HT1080 (cell line): Measurements from ENCODE around the gene MICAL3. TPM values are rescaled to one million over a fixed set of nuclear protein-coding genes. Genes with fewer than 3 reads are reported as not detected.

ENCODE experiments used
- DNase-seq: peaks from one replicate; pipeline ENCODE4 v3.0.0-alpha.2; 2015; ENCODE audit warnings: low read depth
- total RNA-seq: library from RNA; depleted of rRNA; stranded (reverse); fragments of >200 nt; shearing (Covaris generic); gene quantifications from 2 replicates; pipeline ENCODE4 v1.2.3, GENCODE V29; 2014

The MICAL3 gene
- total RNA-seq, 1 experiment from 2014 or later = 29.2 TPM

DNA sequence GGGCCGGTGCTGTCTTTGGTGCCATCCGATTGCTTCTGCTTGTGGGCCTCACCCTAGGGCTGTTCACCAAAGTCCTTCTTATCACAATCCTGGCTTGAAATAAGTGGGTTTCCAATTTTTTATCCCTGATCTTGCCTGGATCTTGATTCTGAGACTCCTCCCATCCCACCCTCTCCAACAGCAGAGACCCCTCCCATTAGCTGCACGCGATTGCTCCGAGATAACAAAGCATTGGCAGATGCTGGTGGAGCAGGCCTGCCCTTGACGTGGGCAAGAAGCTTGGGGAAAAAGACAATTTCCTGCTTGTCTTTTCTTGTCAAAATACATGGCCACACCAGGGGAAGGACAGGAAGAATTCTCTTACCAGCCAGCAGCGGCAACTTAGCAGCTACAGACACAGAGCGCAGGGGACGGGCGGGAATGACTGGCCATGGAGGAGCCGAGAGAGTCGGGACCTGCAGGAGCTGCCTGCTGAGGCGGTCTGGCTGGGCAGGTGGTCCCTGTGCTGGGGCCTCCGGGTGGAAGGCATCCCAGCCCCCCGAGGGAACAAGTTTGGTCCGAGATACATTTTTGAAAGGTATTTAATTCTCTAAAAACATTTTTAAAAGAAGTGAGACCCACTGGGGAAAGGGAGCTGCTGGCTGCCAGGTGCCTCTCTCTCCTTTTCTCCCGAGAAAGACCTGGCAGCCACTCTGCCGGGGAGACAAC is 240.4 kb downstream of the MICAL3 start:
- no peak for DNase-seq

- DNase-seq = no peak
Measured at GRCh38 chr22:17783312-17783711, 241.0 kb downstream of the MICAL3 start.

GRCh38 chr22:17782621-17783020 is 241.7 kb downstream of the MICAL3 start:
- DNase-seq = no peak

DNA sequence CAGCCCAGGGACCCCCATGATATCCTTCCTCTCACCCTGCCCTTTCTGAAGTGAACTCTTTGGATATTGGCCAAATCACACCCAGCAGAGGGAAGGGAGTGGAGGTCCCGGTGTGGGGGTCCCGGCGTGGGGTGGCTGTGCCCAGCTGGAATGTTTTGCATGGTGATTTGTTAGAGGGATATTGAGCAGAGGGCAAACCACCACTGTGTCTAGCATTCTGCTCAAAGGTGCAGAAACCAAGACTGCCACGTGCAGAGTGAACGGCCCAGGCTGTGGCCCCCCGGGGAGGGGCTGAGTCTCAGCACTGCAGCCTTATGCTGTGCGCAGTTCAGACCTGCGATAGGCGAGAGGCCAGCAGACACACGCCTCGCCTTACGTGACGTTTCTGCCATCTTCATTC is 242.2 kb downstream of the MICAL3 start:
- DNase-seq = no peak

DNA sequence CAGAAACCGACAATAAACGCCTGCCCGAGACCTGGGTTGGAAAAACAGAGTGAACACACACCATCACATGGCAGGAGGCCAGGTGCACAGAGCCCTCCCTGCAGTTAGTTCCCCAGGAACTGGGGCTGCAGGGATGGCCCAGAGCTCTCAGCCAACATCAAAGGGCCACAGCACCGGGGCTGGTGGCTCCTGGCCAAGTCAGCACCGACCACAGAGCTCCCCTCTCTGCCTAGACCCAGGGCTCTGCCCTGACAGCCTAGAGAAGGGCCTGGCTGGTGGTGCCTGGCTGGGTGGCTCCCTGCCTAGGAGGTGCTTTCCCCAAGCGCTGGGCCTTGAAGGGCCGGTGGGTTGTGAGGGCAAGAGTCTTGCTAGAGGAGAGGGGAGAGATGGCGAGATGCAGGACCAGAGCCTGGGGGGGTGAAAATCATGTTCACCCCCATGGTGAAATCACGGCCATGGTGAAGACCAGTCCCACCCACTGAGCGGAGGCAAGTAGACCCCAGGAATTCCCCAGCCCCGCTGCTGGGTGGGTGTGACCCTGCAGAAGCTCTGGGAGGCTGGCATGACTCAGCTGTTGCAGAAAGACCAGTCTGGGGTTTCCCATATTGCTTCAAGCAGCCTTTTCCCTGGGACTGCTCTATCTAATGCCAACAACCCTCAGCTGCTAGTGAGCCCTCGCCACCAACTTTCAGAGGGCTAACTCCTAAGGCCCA is 242.9 kb downstream of the MICAL3 start:
- peak; percentile 70 for DNase-seq

DNA sequence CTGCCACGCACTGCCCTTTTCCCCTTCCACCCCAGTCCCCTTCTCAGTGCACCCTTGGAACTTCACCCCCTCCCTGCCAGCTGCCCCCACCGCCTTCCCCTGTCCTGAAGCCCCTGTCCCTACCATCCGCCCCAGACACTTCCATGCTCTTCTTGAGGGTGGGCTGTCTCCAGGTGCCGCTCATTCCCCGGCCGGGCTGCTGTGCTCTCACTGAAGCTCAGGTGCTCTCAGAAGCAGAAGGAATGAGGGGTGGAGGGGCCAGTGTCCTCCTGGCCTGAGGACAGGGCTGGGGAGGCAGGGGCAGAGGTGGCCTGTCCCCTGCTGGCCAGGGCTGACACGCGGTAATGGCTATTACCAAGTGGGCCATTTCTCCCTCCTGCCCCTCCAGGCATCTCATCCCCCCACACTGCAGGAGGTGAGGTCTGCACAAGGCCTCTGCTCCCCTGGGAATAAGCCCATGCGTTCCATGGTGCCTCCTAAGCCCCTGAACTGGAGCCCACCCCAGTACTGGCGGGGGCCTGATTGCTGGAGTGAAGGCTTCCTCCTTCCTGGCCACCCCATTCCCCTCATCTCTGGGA is 243.5 kb downstream of the MICAL3 start:
- no peak for DNase-seq

GRCh38 chr22:17780116-17780740 is 244.1 kb downstream of the MICAL3 start:
- no peak for DNase-seq

GRCh38 chr22:17779286-17780115 is 244.9 kb downstream of the MICAL3 start:
- DNase-seq = no peak

DNA sequence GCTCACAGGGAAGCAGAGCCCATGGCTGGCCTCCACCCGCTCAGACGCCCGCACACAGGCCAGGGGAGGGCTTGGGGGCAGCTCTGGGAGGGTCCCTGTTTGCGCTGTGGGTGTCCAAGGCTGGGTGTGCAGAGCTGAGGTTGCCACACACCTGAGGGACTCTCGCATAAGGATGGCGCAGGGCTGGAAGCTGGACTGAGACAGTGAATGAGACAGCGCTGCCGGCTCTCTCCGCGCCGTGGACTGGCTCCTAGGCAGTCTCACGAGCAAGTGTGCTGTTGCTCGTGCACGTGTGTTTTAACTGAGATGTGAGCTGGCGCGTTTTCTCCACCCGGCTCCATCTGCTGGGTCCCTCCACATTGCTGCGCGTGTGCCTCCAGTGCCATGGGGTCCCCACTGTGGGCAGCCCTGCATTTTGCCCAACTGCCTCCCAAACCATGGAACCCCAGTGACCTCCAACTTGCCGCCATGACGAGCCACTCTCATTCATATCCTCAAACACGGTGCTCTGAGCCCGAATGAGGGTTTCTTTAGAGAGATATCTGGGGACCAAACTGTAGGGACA is 245.9 kb downstream of the MICAL3 start:
- no peak for DNase-seq

- no peak for DNase-seq
Measured at GRCh38 chr22:17777717-17778044, 246.7 kb downstream of the MICAL3 start.

DNA sequence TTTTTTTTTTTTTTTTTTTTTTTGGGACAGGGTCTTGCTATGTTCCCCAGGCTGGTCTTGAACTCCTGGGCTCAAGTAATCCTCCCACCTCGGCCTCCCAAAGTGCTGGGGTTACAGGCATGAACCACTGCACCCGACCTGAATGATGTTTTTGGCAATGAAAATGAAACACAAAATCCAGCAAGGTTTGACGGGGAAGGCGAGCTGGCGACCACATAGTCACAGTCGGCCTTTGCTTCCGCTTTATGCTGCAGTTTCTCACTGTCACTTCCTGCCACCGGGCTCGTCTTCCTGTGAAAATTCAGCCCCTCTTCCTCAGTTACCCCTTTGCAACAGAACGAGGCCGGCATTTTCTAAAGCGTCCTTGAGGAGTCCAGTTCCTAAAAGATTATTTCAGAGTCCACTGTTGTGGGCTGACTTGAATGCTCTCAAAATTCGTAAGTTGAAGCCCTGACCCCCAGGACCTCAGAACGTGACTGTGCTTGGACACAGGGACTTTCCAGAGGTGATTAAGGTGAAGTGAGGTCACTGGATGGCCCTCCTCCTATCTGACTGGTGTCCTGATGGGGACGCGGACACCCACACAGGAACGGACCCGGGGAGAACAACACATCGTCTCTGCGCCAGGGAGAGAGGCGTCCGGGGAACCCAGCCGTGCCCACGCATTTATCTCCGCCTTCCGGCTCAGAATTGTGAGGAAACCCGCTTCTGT is 247.2 kb downstream of the MICAL3 start:
- DNase-seq = no peak

GRCh38 chr22:17775781-17776465 is 248.4 kb downstream of the MICAL3 start:
- no peak for DNase-seq

DNA sequence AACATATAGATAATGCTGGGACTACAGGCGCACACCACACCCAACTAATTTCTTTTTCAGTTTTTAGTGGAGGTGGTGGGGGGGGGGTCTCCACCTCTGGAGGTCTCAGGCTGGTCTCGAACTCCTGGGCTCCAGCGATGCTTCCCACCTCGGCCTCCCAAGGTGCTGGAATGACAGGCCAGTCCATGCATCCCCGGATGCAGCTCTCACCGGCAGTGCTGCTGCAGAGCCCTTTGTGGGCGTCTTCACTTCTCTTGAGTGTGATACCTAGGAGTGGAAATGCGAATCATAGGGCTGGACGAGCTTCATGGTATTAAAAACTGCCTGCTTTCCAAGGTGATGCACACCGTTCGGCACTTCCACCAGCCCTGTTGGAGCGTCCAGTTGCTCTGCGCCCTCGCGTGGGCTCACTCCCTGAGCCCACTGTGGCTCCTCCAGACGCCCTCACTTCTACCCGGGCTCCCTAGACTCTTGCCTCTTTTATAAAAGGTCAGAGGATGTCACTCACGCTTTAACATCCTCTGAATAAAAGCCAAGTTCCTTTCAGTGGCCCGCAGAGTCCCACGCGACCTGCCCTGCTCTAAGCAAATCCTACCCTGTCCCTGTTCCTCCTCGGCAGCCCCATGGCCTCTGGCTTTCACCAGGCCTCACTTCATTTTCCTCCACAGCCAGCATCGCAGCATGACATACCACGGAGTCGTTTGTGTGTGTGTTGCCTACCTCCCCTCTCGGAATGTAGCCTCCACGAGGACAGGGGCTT is 249.3 kb downstream of the MICAL3 start:
- no peak for DNase-seq

- DNase-seq = no peak
Measured at GRCh38 chr22:17774206-17774925, 250.0 kb downstream of the MICAL3 start, which contains the start of gene BID. Gene BID, minus strand, starts transcription at chr22:17774469. Its CDS starts 24,353 bp downstream, at chr22:17750116.

DNA sequence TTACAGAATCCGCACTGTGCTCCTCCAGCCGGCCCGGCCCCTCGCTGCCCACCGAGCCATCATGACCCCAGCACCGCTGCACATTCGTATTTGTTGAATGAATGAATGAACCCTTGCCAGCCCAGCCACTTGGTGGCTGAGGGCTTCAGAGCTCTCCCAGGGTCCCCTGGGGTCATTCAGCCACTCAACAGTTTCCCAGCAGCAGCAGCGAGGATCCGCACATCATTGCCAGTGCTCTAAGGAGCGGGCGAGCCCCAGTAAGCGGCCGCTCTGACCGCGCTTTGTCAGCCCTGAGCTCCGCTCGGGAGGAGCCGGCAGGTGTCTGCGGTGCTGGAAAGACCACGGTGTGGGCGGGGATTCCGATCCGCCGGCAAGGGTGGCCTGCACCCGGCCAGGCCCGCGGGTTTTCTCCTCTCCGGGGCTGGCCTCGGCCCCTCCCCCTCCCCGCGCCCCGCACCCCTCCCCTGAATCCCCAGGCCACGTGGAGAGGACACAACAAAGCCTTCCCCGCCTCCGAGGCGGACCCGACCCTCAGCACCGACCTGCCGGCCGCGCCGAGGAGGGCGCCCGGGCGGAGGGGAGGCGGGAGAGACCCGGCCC is 250.7 kb downstream of the MICAL3 start:
- DNase-seq = peak; percentile 23

GRCh38 chr22:17772958-17773605 is 251.3 kb downstream of the MICAL3 start:
- peak; percentile 63 for DNase-seq

DNA sequence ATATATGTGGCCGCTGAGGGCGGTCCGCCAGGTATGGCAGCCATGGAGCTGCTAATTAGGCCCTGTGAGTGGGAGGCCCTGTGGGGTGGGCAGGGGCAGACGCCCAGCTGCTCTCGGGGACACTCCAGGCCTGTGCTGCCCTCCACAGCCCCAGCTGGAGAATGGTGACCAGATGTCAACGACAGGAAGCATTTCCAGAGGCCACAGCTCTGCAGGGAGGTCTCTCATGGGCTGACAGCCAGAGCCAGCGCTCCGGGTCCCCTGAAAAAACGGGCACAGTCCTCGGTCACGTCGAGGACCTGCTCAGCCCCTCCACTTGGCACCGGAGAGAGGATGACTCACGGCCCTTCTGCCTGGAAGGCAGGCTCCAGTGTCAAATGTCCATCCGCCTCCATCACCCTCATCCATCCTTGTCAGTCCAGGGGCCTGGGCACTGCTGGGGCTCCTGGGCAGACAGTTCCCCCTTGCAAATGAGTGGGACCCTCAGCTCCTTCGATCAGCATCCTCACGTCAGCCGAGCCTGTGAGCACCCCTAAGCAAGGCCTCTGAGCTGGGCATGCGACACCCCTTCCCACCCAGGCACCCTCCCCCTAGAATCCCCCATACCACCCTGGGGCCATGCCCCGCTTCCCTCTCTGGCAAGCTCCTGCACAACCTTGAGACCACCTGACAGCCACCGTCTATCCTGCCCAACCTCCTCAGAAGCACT is 252.0 kb downstream of the MICAL3 start:
- DNase-seq = peak; percentile 60
